Measurements from ENCODE around the gene PACS1. TPM values are rescaled to one million over a fixed set of nuclear protein-coding genes. Genes with fewer than 3 reads are reported as not detected.

PACS1 gene
- total RNA-seq, 1 donor from 2014 or later = 30.6 TPM

DNA sequence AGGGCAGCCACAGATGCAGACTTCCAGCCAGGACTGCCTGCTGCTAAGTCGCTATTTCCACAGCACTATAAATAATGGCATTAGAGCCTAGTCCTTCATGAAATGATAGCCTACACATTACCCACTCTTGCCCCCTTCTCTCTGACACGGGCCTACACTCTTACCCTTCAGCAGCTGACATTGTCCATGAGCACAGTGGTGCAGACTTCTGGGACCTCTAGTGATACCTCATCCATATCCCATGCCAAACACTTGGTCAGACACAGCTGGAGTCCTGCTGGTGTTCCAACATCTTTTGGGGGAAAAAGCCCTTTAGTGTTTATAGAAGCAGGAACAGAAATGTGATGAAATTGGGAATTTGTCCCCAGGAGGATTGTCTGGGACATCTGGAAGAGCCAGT, 155.0 kb downstream of the PACS1 start:
- peaks cover 33% of the 10 kb centered on the region for H3K4me1 Mint-ChIP-seq (ENCODE audit: low read depth, unreplicated experiment)
- TF ChIP-seq, protein P1, sequence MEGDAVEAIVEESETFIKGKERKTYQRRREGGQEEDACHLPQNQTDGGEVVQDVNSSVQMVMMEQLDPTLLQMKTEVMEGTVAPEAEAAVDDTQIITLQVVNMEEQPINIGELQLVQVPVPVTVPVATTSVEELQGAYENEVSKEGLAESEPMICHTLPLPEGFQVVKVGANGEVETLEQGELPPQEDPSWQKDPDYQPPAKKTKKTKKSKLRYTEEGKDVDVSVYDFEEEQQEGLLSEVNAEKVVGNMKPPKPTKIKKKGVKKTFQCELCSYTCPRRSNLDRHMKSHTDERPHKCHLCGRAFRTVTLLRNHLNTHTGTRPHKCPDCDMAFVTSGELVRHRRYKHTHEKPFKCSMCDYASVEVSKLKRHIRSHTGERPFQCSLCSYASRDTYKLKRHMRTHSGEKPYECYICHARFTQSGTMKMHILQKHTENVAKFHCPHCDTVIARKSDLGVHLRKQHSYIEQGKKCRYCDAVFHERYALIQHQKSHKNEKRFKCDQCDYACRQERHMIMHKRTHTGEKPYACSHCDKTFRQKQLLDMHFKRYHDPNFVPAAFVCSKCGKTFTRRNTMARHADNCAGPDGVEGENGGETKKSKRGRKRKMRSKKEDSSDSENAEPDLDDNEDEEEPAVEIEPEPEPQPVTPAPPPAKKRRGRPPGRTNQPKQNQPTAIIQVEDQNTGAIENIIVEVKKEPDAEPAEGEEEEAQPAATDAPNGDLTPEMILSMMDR (IDR thresholded peaks at IDR 0.05; ENCODE audit: partially characterized antibody, unreplicated experiment) = no peak
- H3K36me3 Mint-ChIP-seq (ENCODE audit: unreplicated experiment) = no peaks in the 10 kb centered on the region
- peaks cover 3% of the 10 kb centered on the region for H3K27me3 Mint-ChIP-seq (ENCODE audit: unreplicated experiment)
- H3K27ac Mint-ChIP-seq (ENCODE audit: unreplicated experiment) = peak overlapping the region; percentile 80
- DNase-seq = no peak
- peak overlapping the region; percentile 2 for H3K4me3 Mint-ChIP-seq (ENCODE audit: unreplicated experiment)
- H3K9me3 Mint-ChIP-seq (ENCODE audit: unreplicated experiment) = peaks cover 1% of the 10 kb centered on the region

DNA sequence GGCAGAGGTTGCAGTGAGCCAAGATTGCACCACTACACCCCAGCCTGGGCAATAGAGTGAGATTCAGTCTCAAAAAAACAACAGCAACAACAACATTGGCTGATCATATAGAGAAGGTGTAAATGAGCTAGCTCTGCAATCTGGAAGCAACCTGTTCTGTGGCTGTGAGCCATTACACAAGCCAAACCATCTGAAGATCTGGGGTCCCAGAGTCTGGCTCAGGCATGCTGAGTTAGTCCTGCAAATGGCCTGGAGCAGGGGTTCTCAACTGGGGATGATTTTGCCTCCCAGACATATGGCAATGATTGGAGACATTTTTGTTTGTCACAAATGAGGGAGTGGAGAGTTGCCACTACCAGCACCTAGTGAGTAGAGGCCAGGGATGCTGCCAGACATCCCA, 156.0 kb downstream of the PACS1 start:
- Mint-ChIP-seq H3K4me1 (ENCODE audit: low read depth, unreplicated experiment) (peaks cover 42% of the 10 kb centered on the region), H3K9me3 (ENCODE audit: unreplicated experiment) (peaks cover 1% of the 10 kb centered on the region), H3K4me3 (ENCODE audit: unreplicated experiment) (no peak overlapping the region), H3K27me3 (ENCODE audit: unreplicated experiment) (peaks cover 4% of the 10 kb centered on the region), H3K36me3 (ENCODE audit: unreplicated experiment) (no peaks in the 10 kb centered on the region), H3K27ac (ENCODE audit: unreplicated experiment) (peak overlapping the region; percentile 69)
- no peak for DNase-seq
- TF ChIP-seq, protein P1 (IDR thresholded peaks at IDR 0.05; ENCODE audit: partially characterized antibody, unreplicated experiment) = no peak

- H3K27me3 Mint-ChIP-seq (ENCODE audit: unreplicated experiment) = peaks cover 4% of the 10 kb centered on the region
- no peak for DNase-seq
- TF ChIP-seq, protein P1 (IDR thresholded peaks at IDR 0.05; ENCODE audit: partially characterized antibody, unreplicated experiment) = no peak
- peak overlapping the region; percentile 77 for H3K27ac Mint-ChIP-seq (ENCODE audit: unreplicated experiment)
- peaks cover 3% of the 10 kb centered on the region for H3K9me3 Mint-ChIP-seq (ENCODE audit: unreplicated experiment)
- H3K4me3 Mint-ChIP-seq (ENCODE audit: unreplicated experiment) = no peak overlapping the region
- no peaks in the 10 kb centered on the region for H3K36me3 Mint-ChIP-seq (ENCODE audit: unreplicated experiment)
- peaks cover 48% of the 10 kb centered on the region for H3K4me1 Mint-ChIP-seq (ENCODE audit: low read depth, unreplicated experiment)
Observed at GRCh38 chr11:66227700-66228099, 157.6 kb downstream of the PACS1 start.

DNA sequence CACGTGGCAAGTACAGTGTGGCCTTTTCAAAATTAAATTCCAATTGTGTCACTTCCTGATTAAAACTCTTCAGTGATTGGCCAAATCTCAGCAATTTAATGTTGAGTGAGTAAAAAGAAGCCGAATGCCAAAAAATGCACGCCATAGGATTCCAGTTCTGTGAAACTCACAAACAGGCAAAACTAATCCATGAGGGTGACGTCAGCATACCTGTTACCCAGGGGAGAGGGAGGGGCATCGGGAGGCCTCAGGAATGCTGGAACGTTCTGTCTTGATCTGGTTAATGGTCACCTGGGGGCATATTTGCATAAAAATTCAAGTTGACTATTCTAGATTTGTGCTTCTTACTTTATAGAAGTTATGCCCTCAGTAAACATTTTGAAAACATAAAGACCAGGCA, 158.4 kb downstream of the PACS1 start:
- Mint-ChIP-seq H3K4me1 (ENCODE audit: low read depth, unreplicated experiment) (peaks cover 51% of the 10 kb centered on the region), H3K9me3 (ENCODE audit: unreplicated experiment) (peaks cover 5% of the 10 kb centered on the region), H3K36me3 (ENCODE audit: unreplicated experiment) (no peaks in the 10 kb centered on the region), H3K27ac (ENCODE audit: unreplicated experiment) (no peak overlapping the region), H3K4me3 (ENCODE audit: unreplicated experiment) (no peak overlapping the region), H3K27me3 (ENCODE audit: unreplicated experiment) (peaks cover 7% of the 10 kb centered on the region)
- DNase-seq = no peak
- TF ChIP-seq, protein P1 (IDR thresholded peaks at IDR 0.05; ENCODE audit: partially characterized antibody, unreplicated experiment) = no peak

DNA sequence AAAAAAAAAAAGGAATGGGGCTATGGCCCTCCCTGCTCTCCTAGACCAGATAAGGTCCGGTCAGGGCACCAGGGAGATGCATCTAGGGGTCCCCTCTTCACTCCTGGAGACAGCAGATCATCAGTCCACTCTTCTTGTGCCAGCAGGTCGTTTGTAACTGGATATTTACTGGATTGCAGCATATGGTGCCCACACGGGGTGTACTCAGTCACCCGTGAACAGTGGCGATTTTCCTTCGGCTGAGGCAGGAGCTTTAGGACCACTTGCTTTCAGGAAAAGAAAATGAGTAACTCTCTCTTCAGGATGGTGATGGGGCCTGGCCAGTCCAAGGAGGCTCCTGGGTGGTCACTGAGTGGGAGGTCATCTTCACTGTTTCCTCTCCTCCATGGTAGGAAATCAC, 160.1 kb downstream of the PACS1 start:
- Mint-ChIP-seq H3K4me1 (ENCODE audit: low read depth, unreplicated experiment) (peaks cover 46% of the 10 kb centered on the region), H3K4me3 (ENCODE audit: unreplicated experiment) (peak overlapping the region; percentile 24), H3K27me3 (ENCODE audit: unreplicated experiment) (peaks cover 6% of the 10 kb centered on the region), H3K9me3 (ENCODE audit: unreplicated experiment) (peaks cover 5% of the 10 kb centered on the region), H3K27ac (ENCODE audit: unreplicated experiment) (peak overlapping the region; percentile 75), H3K36me3 (ENCODE audit: unreplicated experiment) (no peaks in the 10 kb centered on the region)
- TF ChIP-seq, protein P1 (IDR thresholded peaks at IDR 0.05; ENCODE audit: partially characterized antibody, unreplicated experiment) = no peak
- no peak for DNase-seq

Measured in glutamatergic neuron (in vitro differentiated cells).